Pancreas (tissue), 10 donors: Measurements from ENCODE around the gene PSMC3. TPM values are rescaled to one million over a fixed set of nuclear protein-coding genes. Genes with fewer than 3 reads are reported as not detected.

Source experiments
- ATAC-seq, 4 donors: fragments of 200-7000 bp; cut with Tn5 transposase; one replicate each; pipeline versions ENCODE4 v1.8.0 to v1.9.1; 2020; ENCODE audit warnings: mild to moderate bottlenecking in 4 of 4, moderate library complexity in 4 of 4
- DNase-seq, 6 donors: peaks; one replicate each; pipeline ENCODE4 v3.0.0-alpha.2; 2020
- FAIRE-seq: peaks from 2 replicates; lab custom pipeline; 2012; peaks lifted over from hg19 to GRCh38; lab: Jason Lieb, UNC
- H3K27ac ChIP-seq, 4 donors: fragments of 200-600 bp; sonication (generic); 1 replicate in 3 of 4; 2 replicates in 1 of 4; pipeline versions ENCODE4 v1.5.0 to v1.8.0; 2020
- H3K27me3 ChIP-seq, 4 donors: fragments of 200-600 bp; one replicate each; pipeline ENCODE4 v1.8.0; 2021
- H3K36me3 ChIP-seq, 3 donors: fragments of 200-600 bp; sonication (generic) in 1 of 3; one replicate each; pipeline versions ENCODE4 v1.5.0 to v1.8.0; 2020 to 2021
- H3K4me1 ChIP-seq, 3 donors: fragments of 200-600 bp; one replicate each; pipeline ENCODE4 v1.8.0; 2021
- H3K4me3 ChIP-seq, 4 donors: fragments of 200-600 bp; sonication (generic) in 2 of 4; one replicate each; pipeline versions ENCODE4 v1.5.0 to v1.8.0; 2020 to 2021
- H3K9me3 ChIP-seq, 4 donors: fragments of 200-600 bp; one replicate each; pipeline ENCODE4 v1.8.0; 2021
- WGBS, 2 donors: extraction: QIAGEN DNeasy Blood & Tissue Kit; methylation state at CpG; one replicate each; pipeline ENCODE4 v1.1.7; 2013; 5-methylcytosine and 5-hydroxymethylcytosine counted together
- intact Hi-C, 3 donors: fragments of 100-400 bp; cut with DNase I; formaldehyde crosslinking; loops; one replicate each; pipeline versions ENCODE4 v1.11.1 to v1.14.2; 2022
- polyA plus RNA-seq, 2 donors: library from polyadenylated mRNA; stranded (reverse); fragments of 200-250 nt; gene quantifications; one replicate each; pipeline ENCODE4 v1.2.3, GENCODE V29; 2013
- total RNA-seq, 6 donors: library from RNA; stranded (reverse); fragmentation: NEBNext Ultra II Directional in 4 of 6; extraction: Animal tissue kit (Norgen Biotek cat#: 25700) in 4 of 6; gene quantifications; one replicate each; pipeline versions ENCODE4 v1.2.1 to v1.2.4, GENCODE V29; 2021 to 2023
- TF ChIP-seq, protein P1 (sequence below), 4 donors: fragments of 200-600 bp; sonication (generic) in 3 of 4; IDR thresholded peaks; one replicate each; pipeline versions ENCODE4 v1.5.0 to v1.8.0; 2021; ENCODE audit warnings: antibody characterized with exemption in 4 of 4
- donor health status: healthy with polysubstance abuse.
- donor health status: DM: no; HTN: no; CAD: no; lungs with moderate emphysema.
- donor health status: DM: no; HTN: no; CAD: no.
- donor health status: control.
- donor health status: control.
- donor health status: Bipolar disorder and iron deficiency.
- donor health status: DM: yes; HTN: yes; CAD: no.
- donor health status: DM: no; HTN: no; CAD: no.
- donor health status: DM: no; HTN: no; CAD: no.
- donor health status: DM: yes; HTN: yes; CAD: no.

PSMC3 gene
- total and polyA plus RNA-seq, 8 donors, result 37.4 to 67.5 (median 51.7) TPM

DNA sequence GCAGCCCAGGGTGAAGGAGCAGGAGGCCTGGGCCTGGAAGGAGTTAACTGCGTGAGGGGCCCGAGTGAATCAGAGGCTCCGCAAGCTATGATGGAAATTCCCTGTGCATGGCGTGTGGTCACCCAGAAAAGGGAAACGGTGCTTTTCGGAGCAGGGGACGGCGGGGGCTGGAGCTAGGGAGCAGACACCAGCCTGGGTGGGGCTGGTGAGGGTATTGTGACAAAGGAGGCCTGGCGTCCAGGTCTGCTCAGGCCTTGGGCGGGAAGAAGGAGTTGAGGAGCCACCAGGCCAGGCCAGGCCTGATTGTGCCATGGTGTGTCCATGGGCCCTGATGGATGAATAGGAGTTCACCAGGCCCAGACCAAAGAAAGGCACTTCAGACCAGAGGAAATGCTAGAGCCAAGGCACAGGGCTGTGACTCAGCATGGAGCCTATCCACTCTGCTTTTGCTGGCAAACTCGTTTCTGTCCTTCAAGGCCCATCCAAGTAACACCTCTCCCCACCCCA is 35.1 kb downstream of the PSMC3 start:
- DNase-seq (peak in 1 of 6 donors; percentile 53), FAIRE-seq (no peak), ATAC-seq (peak in 3 of 4 donors; percentile 9 to 46 (median 21))
- intact Hi-C loops, result no loop called here
- H3K4me3 ChIP-seq, result no peak overlapping the region
- peak overlapping the region in 2 of 4 donors; percentile 28 to 39 for H3K27ac ChIP-seq
- TF ChIP-seq, protein P1, sequence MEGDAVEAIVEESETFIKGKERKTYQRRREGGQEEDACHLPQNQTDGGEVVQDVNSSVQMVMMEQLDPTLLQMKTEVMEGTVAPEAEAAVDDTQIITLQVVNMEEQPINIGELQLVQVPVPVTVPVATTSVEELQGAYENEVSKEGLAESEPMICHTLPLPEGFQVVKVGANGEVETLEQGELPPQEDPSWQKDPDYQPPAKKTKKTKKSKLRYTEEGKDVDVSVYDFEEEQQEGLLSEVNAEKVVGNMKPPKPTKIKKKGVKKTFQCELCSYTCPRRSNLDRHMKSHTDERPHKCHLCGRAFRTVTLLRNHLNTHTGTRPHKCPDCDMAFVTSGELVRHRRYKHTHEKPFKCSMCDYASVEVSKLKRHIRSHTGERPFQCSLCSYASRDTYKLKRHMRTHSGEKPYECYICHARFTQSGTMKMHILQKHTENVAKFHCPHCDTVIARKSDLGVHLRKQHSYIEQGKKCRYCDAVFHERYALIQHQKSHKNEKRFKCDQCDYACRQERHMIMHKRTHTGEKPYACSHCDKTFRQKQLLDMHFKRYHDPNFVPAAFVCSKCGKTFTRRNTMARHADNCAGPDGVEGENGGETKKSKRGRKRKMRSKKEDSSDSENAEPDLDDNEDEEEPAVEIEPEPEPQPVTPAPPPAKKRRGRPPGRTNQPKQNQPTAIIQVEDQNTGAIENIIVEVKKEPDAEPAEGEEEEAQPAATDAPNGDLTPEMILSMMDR (IDR thresholded peaks at IDR 0.05), result no peak
- H3K9me3 ChIP-seq, result no peaks in the 10 kb centered on the region
- no peaks in the 10 kb centered on the region for H3K27me3 ChIP-seq
- 80 to 83% methylated on average over 11 of the region's 11 CpGs for WGBS, 2 donors
- no peaks in the 10 kb centered on the region for H3K4me1 ChIP-seq
- no peaks in the 10 kb centered on the region for H3K36me3 ChIP-seq

DNA sequence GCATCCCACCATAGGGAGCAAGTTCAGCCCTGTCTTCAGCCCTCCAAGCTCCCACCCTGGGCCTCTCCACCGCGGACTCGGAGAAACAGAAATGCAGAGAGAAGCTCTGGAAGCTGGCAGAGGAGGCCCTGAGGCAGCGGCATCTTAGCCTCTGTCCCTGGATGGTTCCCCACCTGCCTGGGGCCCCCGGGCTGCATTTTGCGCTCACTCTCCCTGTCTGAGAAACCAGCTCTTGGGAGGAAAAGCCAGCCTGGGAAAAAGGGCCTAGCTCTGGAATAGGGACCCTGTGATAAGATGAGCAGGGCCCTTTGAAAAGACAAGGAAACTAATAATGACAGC is 35.8 kb downstream of the PSMC3 start:
- no peak for DNase-seq
- WGBS, 2 donors, result 90 to 95% methylated on average over 4 to 6 of the region's 6 CpGs
- Histone ChIP-seq H3K36me3 (no peaks in the 10 kb centered on the region), H3K9me3 (no peaks in the 10 kb centered on the region), H3K27me3 (no peaks in the 10 kb centered on the region), H3K27ac (peak overlapping the region in 1 of 4 donors; percentile 28), H3K4me3 (no peak overlapping the region), H3K4me1 (no peaks in the 10 kb centered on the region)
- no peak for FAIRE-seq
- TF ChIP-seq, protein P1 (IDR thresholded peaks at IDR 0.05), result no peak
- intact Hi-C loops, result no loop called here
- ATAC-seq, result no peak

DNA sequence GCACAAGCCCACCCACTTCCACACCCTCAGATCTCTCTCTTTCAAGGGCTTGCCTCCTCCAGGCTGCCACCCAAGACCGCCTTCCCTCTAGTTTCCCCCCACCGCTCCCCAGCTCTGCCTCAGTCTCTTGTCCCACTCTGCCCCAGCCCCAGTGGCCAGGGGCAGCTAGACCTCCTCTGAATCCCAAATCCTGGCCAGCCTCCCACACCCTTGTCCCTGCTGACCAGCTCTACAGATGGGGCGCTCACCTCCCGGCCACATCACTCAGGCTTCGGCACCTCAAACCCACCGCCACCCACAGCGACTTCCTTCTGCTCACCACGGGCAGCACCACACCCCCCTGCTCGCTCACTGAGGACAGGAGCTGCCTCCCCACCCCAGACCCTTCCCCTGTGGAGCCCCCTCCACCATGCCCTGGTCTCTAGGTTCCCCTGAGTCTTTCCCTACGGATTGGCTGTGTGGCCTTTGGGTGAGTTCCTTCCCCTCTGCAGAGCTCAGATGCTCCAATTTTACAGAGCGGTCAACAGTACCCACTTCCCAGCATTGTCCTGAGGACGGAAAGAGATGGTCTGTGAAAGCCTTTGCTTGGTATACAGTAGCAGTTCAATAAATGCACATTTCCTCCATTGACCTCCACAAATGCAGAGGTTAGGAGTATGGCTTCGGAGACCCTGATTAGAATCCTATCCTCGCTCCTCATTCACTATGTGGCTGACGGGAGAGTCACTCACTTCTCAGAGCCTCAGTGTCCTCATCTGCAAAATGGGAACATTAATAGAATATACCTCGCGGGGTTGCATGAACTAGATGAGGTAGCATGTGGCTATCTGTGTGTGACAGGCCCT is 36.4 kb downstream of the PSMC3 start:
- no peak overlapping the region for H3K27ac ChIP-seq

DNA sequence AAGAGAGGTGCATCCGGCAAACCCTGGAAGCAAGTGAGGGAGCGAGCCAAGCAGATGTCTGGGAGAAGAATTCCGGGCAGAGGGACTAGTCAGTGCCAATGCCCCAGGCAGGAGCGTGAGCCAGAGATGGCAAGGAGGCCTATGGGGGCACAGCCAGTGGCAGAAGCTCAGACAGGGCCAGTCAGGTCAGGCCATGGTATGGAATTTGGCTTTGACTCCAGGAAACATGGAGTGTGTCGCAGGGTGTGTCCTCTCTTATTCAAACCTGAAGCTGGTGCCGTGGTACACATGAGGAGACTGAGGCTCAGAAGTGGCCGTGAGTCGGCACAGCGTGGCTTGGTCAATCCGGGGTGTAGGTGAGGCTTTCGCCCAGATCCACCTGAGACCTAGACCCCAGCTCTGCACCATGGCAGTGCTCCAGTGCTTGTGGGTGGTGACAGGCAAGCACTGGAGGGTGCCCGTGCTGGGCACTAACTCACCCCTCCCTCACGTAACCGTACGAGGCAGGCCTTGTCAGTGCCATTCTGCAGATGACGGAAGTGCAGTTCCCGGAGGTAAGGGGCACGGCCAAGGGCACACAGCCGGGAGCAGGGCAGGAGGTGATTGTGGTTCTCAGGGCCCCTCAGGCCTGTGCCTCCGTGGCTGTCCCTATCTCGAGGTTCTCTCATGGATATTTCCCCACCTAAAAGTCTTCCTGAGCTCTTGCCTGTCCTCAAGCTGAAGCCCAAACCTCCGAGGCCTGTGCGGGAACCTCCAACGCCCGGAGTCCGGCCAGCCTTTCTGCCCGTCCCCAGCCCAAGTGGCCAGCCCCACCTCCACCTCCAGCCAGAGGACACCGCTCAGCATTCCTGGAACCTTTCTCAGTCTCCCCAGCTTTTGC is 37.3 kb downstream of the PSMC3 start:
- peak in 1 of 4 donors; percentile 8 for ATAC-seq
- H3K36me3 ChIP-seq, result no peaks in the 10 kb centered on the region
- no peaks in the 10 kb centered on the region for H3K27me3 ChIP-seq
- no peak for FAIRE-seq
- H3K4me3 ChIP-seq, result no peak overlapping the region
- no peaks in the 10 kb centered on the region for H3K9me3 ChIP-seq
- DNase-seq, result no peak
- H3K4me1 ChIP-seq, result no peaks in the 10 kb centered on the region
- WGBS, 2 donors, result 80 to 83% methylated on average over 28 of the region's 28 CpGs
- H3K27ac ChIP-seq, result peak overlapping the region in 1 of 4 donors; percentile 12
- intact Hi-C loops, result no loop called here
- TF ChIP-seq, protein P1 (IDR thresholded peaks at IDR 0.05), result no peak

More for the DNA sequence above, 36.4 kb downstream of the PSMC3 start:
- intact Hi-C loops, result no loop called here
- DNase-seq (peak in 1 of 6 donors; percentile 46), ATAC-seq (no peak), FAIRE-seq (no peak)
- Histone ChIP-seq H3K9me3 (no peaks in the 10 kb centered on the region), H3K4me3 (no peak overlapping the region), H3K27me3 (no peaks in the 10 kb centered on the region), H3K4me1 (no peaks in the 10 kb centered on the region), H3K36me3 (no peaks in the 10 kb centered on the region)
- TF ChIP-seq, protein P1 (IDR thresholded peaks at IDR 0.05), result no peak
- 78 to 82% methylated on average over 16 to 17 of the region's 17 CpGs for WGBS, 2 donors
